K562 (cell line): ENCODE results near the gene PODNL1. TPM values are rescaled to one million over a fixed set of nuclear protein-coding genes. Genes with fewer than 3 reads are reported as not detected.

ENCODE experiments used
- ARID4B ChIP-seq: sonication (generic); formaldehyde crosslinking; IDR thresholded peaks from 2 replicates; pipeline ENCODE4 v1.8.0; 2022; ENCODE audit warnings: mild to moderate bottlenecking, missing genetic modification reagents
- CHAMP1 ChIP-seq: fragments of 450-650 bp; IDR thresholded peaks from 2 replicates; pipeline ENCODE4 v1.6.1; 2016; ENCODE audit warnings: mild to moderate bottlenecking
- GTF2B ChIP-seq: IDR thresholded peaks from 2 replicates; pipeline ENCODE4 v1.6.1; 2011; ENCODE audit not compliant: insufficient read length; ENCODE audit errors: extremely low read depth
- KLF1 ChIP-seq: fragments of 450-650 bp; IDR thresholded peaks from 2 replicates; pipeline ENCODE4 v1.6.1; 2016; ENCODE audit warnings: missing genetic modification characterization, missing compliant biosample characterization
- POLR2B ChIP-seq: fragments of 450-650 bp; IDR thresholded peaks from 2 replicates; pipeline ENCODE4 v1.6.1; 2018; ENCODE audit warnings: low read depth; ENCODE audit not compliant: partially characterized antibody
- ZBTB11 ChIP-seq, 3 experiments: fragments of 200-800 bp in 1 of 3; fragments of 250-450 bp in 1 of 3; fragments of 450-650 bp in 1 of 3; sonication (Bioruptor Pico) in 1 of 3; sonication (Bioruptor generic) in 1 of 3; formaldehyde crosslinking in 1 of 3; IDR thresholded peaks; 2 replicates each; pipeline versions ENCODE4 v1.6.1 to v1.8.0; 2016 to 2022; ENCODE audit warnings: mild to moderate bottlenecking in 2 of 3, missing genetic modification characterization in 2 of 3, missing compliant biosample characterization in 1 of 3, moderate library complexity in 1 of 3
- ZMIZ1 ChIP-seq, 2 experiments: fragments of 150-350 bp in 1 of 2; IDR thresholded peaks; 2 replicates each; pipeline ENCODE4 v1.6.1; 2012 to 2016; ENCODE audit warnings: low read depth in 2 of 2, low read length in 2 of 2, mild to moderate bottlenecking in 1 of 2, moderate library complexity in 1 of 2
- ZNF584 ChIP-seq: fragments of 200-800 bp; sonication (Bioruptor generic); IDR thresholded peaks from 2 replicates; pipeline ENCODE4 v1.6.1; 2016; ENCODE audit warnings: low read depth, mild to moderate bottlenecking, missing genetic modification characterization, missing compliant biosample characterization
- polyA plus RNA-seq, 8 experiments: library from polyadenylated mRNA; depleted of rRNA in 4 of 8; stranded (reverse) in 5 of 8; unstranded in 3 of 8; fragments of >200 nt; fragmentation: Nextera tagmentation in 2 of 8; fragmentation: Illumina TruSeq in 1 of 8; extraction: Ambion mirVana in 2 of 8; extraction: Trizol in 1 of 8; gene quantifications; 2 replicates each; pipeline versions ENCODE4 v1.2.1 to v1.2.3, GENCODE V29; 2011 to 2014; ENCODE audit warnings: inconsistent platforms in 1 of 8, missing spikeins in 1 of 8
- total RNA-seq, 7 experiments: library from RNA; depleted of rRNA in 6 of 7; stranded (reverse); fragments of >200 nt in 6 of 7; fragmentation: Illumina TruSeq in 2 of 7; extraction: Trizol in 2 of 7; gene quantifications; 2 replicates each; pipeline versions ENCODE4 v1.2.1 to v1.2.3, GENCODE V29; 2011 to 2021; ENCODE audit warnings: low replicate concordance in 1 of 7

PODNL1 gene
- total and polyA plus RNA-seq, 9 of the 15 experiments (the other 6 are each of a cell fraction or from before 2014, with no cell fraction given), result 0.18 to 0.47 (median 0.23) TPM; not detected in 3

GRCh38 chr19:13905634-13906520, 32.3 kb downstream of the PODNL1 start, which contains the start of the genes BRME1 and CC2D1A (continued):
- no peak for TF ChIP-seq CHAMP1
- TF ChIP-seq ARID4B (CRISPR knock-in tag), result peak; percentile 44; the same call in 1 of the 2 replicates
- TF ChIP-seq ZMIZ1 (IDR thresholded peaks at IDR 0.05; ENCODE audit: low read depth in 2 of 2, low read length in 2 of 2), result no peak
- TF ChIP-seq POLR2B, result peak; percentile 77
- TF ChIP-seq KLF1 (tag), result peak; percentile 69; the same call in 1 of the 2 replicates
- no peak for TF ChIP-seq GTF2B
- TF ChIP-seq ZNF584 (CRISPR knock-in tag), result no peak
- peak in 2 of 3 experiments; percentile 41 to 68; a peak in 2 of 6 replicates for TF ChIP-seq ZBTB11 (CRISPR knock-in tag; IDR thresholded peaks at IDR 0.05)
